ENCODE measurements around the gene MIDN.

GRCh38 chr19:1260749-1261537 is 12.6 kb downstream of the MIDN start:
- TF ChIP-seq CTCF (conservative IDR thresholded peaks at IDR 0.05; ENCODE audit: low read length) = no peak
- no peak for TF ChIP-seq EZH2phosphoT487 (IDR thresholded peaks at IDR 0.05; ENCODE audit: borderline replicate concordance)

Measured in Loucy (cell line).